Neural cell (in vitro differentiated cells): ENCODE results near the gene GRIA2. TPM values are rescaled to one million over a fixed set of nuclear protein-coding genes. Genes with fewer than 3 reads are reported as not detected.

Experiments used
- H2AFZ ChIP-seq: fragments of 200-600, 300-800 bp; sonication (generic), shearing (Covaris generic); 2 replicates; pipeline ENCODE4 v1.6.0; 2014; ENCODE audit warnings: low read depth, mild to moderate bottlenecking, antibody characterized with exemption, low read length, moderate library complexity
- H3F3A ChIP-seq: fragments of 200-600 bp; shearing (Covaris generic); 2 replicates; pipeline ENCODE4 v1.6.1; 2016; ENCODE audit warnings: mild to moderate bottlenecking, moderate library complexity, mixed read lengths, antibody characterized with exemption, low read length; ENCODE audit not compliant: insufficient read depth, poor library complexity, severe bottlenecking
- H3K27ac ChIP-seq: fragments of 200-600, 300-800 bp; sonication (generic), shearing (Covaris generic); 2 replicates; pipeline ENCODE4 v1.5.1; 2014; ENCODE audit warnings: mild to moderate bottlenecking, low read length, moderate library complexity
- H3K27me3 ChIP-seq: fragments of 300-800, 200-600 bp; sonication (generic), shearing (Covaris generic); 2 replicates; pipeline ENCODE4 v1.6.0; 2014; ENCODE audit warnings: mild to moderate bottlenecking, low read depth, low read length, moderate library complexity; ENCODE audit not compliant: insufficient read depth
- H3K36me3 ChIP-seq: fragments of 300-800, 200-600 bp; sonication (generic), shearing (Covaris generic); 2 replicates; pipeline ENCODE4 v1.5.1; 2014; ENCODE audit warnings: mild to moderate bottlenecking, antibody characterized with exemption, low read length, moderate library complexity; ENCODE audit not compliant: insufficient read depth
- H3K4me2 ChIP-seq: fragments of 300-800, 200-600 bp; sonication (generic), shearing (Covaris generic); 2 replicates; pipeline ENCODE4 v1.6.0; 2014; ENCODE audit warnings: mild to moderate bottlenecking, low read length
- H3K4me3 ChIP-seq: fragments of 300-800, 200-600 bp; sonication (generic), shearing (Covaris generic); 2 replicates; pipeline ENCODE4 v1.5.1; 2014; ENCODE audit warnings: mild to moderate bottlenecking, low read length, moderate library complexity
- H3K79me2 ChIP-seq: fragments of 200-600 bp; shearing (Covaris generic); replicated peaks from 2 replicates; pipeline ENCODE4 v1.6.0; 2014; ENCODE audit warnings: mild to moderate bottlenecking, low read length, moderate library complexity; ENCODE audit not compliant: insufficient read depth
- H3K9ac ChIP-seq: fragments of 300-800, 200-600 bp; sonication (generic), shearing (Covaris generic); 2 replicates; pipeline ENCODE4 v1.6.1; 2016; ENCODE audit warnings: mild to moderate bottlenecking, low read length, mixed read lengths
- H3K9me2 ChIP-seq: fragments of 200-600 bp; shearing (Covaris generic); 2 replicates; pipeline ENCODE4 v1.6.1; 2016; ENCODE audit warnings: mild to moderate bottlenecking, low read length, mixed read lengths; ENCODE audit not compliant: insufficient read depth
- H3K9me3 ChIP-seq: fragments of 200-600, 300-800 bp; sonication (generic), shearing (Covaris generic); 2 replicates; pipeline ENCODE4 v1.6.1; 2016; ENCODE audit warnings: mild to moderate bottlenecking, mixed run types, low read length, moderate library complexity, mixed read lengths
- H4K20me1 ChIP-seq: fragments of 200-600 bp; shearing (Covaris generic); 2 replicates; pipeline ENCODE4 v1.6.1; 2016; ENCODE audit warnings: mild to moderate bottlenecking, mixed run types; ENCODE audit not compliant: insufficient read depth
- EP300 ChIP-seq: fragments of 450-650 bp; conservative IDR thresholded peaks from 2 replicates; pipeline ENCODE4 v1.6.1; 2014; ENCODE audit warnings: antibody characterized with exemption, mild to moderate bottlenecking, moderate library complexity; ENCODE audit not compliant: poor library complexity, severe bottlenecking
- EZH2 ChIP-seq: fragments of 200-600, 300-800 bp; shearing (Covaris generic), sonication (generic); IDR thresholded peaks from 2 replicates; pipeline ENCODE4 v1.6.1; 2014; ENCODE audit warnings: antibody characterized with exemption, low read length, borderline replicate concordance, mild to moderate bottlenecking; ENCODE audit not compliant: insufficient read depth, poor library complexity, severe bottlenecking
- MXI1 ChIP-seq: fragments of 450-650 bp; conservative IDR thresholded peaks from 2 replicates; pipeline ENCODE4 v1.6.1; 2014; ENCODE audit warnings: antibody characterized with exemption, mild to moderate bottlenecking; ENCODE audit not compliant: poor library complexity, severe bottlenecking
- POLR2AphosphoS5 ChIP-seq: IDR thresholded peaks from 2 replicates; pipeline ENCODE4 v1.6.1; 2012
- RAD21 ChIP-seq: fragments of 450-650 bp; conservative IDR thresholded peaks from 2 replicates; pipeline ENCODE4 v1.6.1; 2014; ENCODE audit warnings: antibody characterized with exemption, mild to moderate bottlenecking, moderate library complexity
- REST ChIP-seq: IDR thresholded peaks from 2 replicates; pipeline ENCODE4 v1.6.1; 2012; ENCODE audit warnings: borderline replicate concordance
- SMC3 ChIP-seq: fragments of 450-650 bp; conservative IDR thresholded peaks from 2 replicates; pipeline ENCODE4 v1.6.1; 2014; ENCODE audit warnings: antibody characterized with exemption, mild to moderate bottlenecking, moderate library complexity; ENCODE audit not compliant: poor library complexity
- TAF1 ChIP-seq: IDR thresholded peaks from 2 replicates; pipeline ENCODE4 v1.6.1; 2012; ENCODE audit warnings: low read depth
- polyA plus RNA-seq: library from polyadenylated mRNA; depleted of rRNA; stranded (reverse); fragments of >200 nt; gene quantifications from 2 replicates; pipeline ENCODE4 v1.2.3, GENCODE V29; 2014

The GRIA2 gene
- polyA plus RNA-seq, 1 donor from 2014 or later, result 823 TPM

GRCh38 chr4:157222771-157223160 lies 2.2 kb downstream of the GRIA2 start:
- Histone ChIP-seq H3K9ac (peak overlapping the region; percentile 96), H3K4me2 (peak overlapping the region; percentile 94), H3K27ac (peak overlapping the region; percentile 94), H4K20me1 (no peaks in the 10 kb centered on the region), H3K27me3 (peaks cover 4% of the 10 kb centered on the region), H3K9me2 (no peaks in the 10 kb centered on the region), H3K79me2 (peaks cover 72% of the 10 kb centered on the region), H3K36me3 (no peaks in the 10 kb centered on the region), H2AFZ (peak overlapping the region; percentile 18), H3K9me3 (no peaks in the 10 kb centered on the region), H3F3A (peaks cover 10% of the 10 kb centered on the region), H3K4me3 (peak overlapping the region; percentile 71)
- no peak for TF ChIP-seq SMC3
- peak; percentile 6 for TF ChIP-seq RAD21
- TF ChIP-seq REST, result peak; percentile 70
- TF ChIP-seq POLR2AphosphoS5, result peak; percentile 42

GRCh38 chr4:157223456-157223855 lies 2.9 kb downstream of the GRIA2 start:
- Histone ChIP-seq H3K9ac (peak overlapping the region; percentile 96), H3K4me3 (peak overlapping the region; percentile 71), H3K79me2 (peaks cover 79% of the 10 kb centered on the region), H3K9me3 (no peaks in the 10 kb centered on the region), H3K27ac (peak overlapping the region; percentile 94), H2AFZ (no peak overlapping the region), H3F3A (peaks cover 10% of the 10 kb centered on the region), H3K9me2 (no peaks in the 10 kb centered on the region), H3K4me2 (peak overlapping the region; percentile 94), H3K27me3 (peaks cover 1% of the 10 kb centered on the region), H3K36me3 (no peaks in the 10 kb centered on the region), H4K20me1 (no peaks in the 10 kb centered on the region)
- TF ChIP-seq REST (no peak), EZH2 (no peak), POLR2AphosphoS5 (no peak), TAF1 (no peak), MXI1 (no peak), EP300 (no peak), SMC3 (no peak)
